Right forelimb (tissue), 1 donor: Measurements from ENCODE around the gene IFNAR2.

Source experiments
- DNase-seq: peaks from one replicate; pipeline ENCODE4 v3.0.0-alpha.2; 2018

IFNAR2 gene

GRCh38 chr21:33229784-33230544 is at the start of gene IFNAR2:
Gene IFNAR2 (plus strand): TSS chr21:33229938. CDS start chr21:33241923, 11,985 bp downstream.
- peak; percentile 89 for DNase-seq

- DNase-seq = no peak
Observed at GRCh38 chr21:33185852-33186251, 43.9 kb upstream of the IFNAR2 start.

GRCh38 chr21:33187276-33187675 is 42.5 kb upstream of the IFNAR2 start:
- DNase-seq = no peak

GRCh38 chr21:33189237-33189636 is 40.5 kb upstream of the IFNAR2 start:
- no peak for DNase-seq

DNA sequence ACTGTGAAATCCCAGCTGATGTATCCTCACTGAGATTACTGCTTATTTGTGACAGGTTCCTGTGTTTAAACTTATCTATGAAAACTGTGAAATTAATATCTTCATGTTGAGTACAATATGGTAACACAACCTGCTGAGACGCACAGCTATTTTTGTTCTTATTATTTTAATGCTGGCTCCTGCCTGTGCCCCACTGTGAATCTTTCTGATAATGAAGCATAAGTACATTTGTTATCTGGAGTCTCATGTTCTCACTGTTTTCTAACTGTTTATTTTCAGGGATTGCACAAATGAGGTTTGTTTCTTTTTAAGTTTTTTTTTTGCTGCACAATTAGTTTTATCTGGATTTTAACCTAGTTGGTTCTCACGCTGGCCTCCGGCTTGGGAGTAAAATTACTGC is 39.9 kb upstream of the IFNAR2 start:
- DNase-seq = no peak

DNA sequence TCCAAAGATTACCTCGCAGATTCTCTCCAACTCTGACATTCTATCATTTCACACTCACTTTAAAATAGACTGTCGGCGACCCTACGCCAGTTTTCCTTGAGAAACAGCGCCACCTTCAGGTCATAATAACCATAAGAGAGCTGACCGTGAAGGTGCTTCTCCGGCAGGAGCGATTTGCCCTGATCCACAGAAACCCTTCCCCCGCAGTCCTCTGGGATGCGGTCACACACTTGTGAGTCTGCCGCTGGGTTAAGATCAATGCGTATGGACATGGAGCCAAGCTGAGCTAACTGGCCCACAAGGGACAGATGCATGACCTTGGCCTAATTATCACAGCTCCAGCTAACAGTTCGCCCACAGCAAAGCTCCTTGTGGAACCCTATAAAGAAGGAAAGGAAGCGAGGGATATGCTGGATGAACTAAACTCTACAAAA is 32.8 kb upstream of the IFNAR2 start:
- DNase-seq = peak; percentile 69

DNA sequence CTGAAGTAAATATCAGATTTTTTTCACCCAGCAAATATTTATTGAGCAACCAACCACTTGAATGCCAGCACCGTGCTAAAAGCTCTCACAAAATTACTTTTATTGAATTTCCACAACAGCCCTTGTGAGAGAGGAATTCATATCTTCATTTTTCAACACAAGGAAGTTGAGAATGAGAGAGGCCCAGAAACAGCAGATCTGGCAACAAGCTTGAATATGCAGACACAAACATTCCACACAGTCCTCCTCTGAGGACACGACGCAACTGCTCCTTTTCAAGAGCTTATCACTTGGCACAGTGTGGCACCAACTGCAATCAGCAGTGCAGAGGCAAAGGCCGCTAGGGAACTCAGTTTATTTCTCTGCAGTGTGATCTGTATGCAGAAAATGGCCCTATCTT is 32.2 kb upstream of the IFNAR2 start:
- no peak for DNase-seq

DNA sequence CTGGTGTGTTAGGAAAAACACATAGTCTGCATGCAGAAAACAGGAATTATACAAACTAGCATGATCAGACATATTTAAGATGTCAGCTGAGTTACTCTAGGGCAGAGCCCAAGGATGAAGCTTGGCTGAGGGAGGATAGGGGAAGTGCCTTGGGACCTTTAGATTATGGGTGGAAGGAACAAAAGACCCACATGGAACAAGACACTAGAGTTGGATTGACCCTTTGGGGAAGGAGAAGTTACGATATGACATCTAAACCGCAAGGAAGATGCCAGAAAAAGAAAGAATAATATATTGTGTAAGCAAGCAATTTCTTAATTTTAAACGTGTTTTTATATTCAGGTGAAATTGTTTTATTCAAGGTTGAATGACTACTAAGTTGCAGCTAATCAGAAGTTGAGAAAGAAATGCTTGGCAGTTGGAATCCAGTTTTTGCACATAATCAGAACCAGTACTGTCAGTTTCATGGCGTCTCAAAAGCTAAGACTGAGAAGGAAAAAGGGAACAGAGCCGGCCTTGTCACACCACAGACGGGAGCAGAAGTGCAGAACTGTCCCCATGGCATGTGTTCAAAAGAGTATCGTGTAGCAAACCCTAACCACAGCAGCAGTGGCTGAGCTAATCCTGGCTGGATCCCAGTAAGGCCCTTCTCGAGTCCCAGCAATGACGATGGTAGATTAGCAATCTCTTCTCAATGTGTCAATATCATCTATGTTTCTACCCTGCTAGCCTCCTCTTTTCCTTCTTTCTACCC is 31.2 kb upstream of the IFNAR2 start:
- DNase-seq = peak; percentile 62

DNA sequence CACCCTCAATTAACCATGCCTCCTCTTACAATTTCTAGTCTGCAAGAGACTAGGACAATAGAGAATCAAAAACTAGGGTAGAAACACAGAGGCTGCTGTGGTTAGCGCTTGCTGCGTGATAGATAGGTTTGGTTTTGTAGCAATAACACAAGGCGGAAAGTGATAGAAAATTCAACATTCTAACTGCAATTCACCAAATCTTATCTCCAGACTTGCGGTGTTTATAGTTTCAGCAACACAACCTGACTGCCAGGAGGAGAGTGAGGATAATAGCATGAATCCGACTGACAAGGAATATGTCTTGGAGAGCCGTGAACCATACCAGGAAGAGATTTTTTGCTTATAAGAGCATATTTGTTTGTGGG is 30.7 kb upstream of the IFNAR2 start:
- no peak for DNase-seq

- DNase-seq = peak; percentile 81
Observed at GRCh38 chr21:33199516-33200217, 30.1 kb upstream of the IFNAR2 start.

DNA sequence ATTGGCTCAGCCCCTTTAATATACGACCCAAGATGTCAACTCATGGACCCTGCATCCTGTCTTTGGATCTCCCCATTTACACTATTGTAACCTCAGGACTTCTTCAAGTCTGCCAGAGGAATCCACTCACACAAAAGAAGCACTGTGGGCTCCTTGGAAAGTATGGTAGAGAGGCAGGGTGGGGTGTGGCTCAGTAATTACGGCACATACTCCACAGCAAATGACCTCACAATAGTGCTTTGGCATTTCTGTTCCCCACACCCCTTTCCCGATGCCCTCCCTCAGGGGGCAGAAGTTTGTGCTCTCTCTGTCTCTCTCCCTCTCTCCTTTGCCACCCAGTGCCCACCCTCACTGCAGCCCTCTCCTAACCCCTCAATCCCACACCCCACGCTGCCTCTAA is 27.8 kb upstream of the IFNAR2 start:
- no peak for DNase-seq

DNA sequence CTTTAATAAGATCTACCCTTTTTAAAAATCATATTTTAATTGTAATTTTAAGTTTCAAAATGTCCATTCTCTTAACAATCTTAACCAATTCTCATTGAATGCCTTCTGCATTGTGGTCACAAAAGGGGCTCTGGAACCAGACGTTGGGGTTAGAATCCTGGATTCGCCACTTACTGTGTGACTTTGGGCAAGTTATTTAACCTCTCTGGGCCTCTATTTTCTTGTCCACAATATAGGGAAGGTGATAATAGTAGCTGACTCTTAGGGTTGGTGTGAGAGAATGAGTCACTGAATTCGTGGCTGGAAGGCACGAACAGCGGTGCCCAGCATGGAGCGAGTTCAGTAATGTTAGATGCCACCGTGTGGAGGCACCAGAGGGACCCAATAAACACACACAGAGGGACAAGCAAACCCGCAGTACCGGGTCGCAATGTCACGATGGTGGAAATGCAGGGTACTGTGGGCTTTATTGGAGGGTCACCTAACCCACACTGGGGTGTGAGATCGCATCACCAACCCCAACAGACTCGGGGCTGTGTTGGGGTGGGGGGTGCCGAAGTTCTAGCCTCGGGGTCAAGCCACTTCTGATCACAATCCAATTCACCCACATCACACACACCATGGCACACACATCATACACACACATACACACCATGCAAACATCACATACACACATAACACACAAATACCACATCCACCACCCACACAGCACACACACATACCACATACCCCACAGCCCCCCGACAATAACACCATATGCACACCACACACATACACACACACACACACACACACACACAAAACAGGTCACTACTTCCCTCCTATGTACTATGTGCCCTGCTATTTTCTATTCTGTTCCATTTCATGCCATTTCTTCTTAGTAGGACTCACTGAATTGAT is 27.0 kb upstream of the IFNAR2 start:
- no peak for DNase-seq

DNA sequence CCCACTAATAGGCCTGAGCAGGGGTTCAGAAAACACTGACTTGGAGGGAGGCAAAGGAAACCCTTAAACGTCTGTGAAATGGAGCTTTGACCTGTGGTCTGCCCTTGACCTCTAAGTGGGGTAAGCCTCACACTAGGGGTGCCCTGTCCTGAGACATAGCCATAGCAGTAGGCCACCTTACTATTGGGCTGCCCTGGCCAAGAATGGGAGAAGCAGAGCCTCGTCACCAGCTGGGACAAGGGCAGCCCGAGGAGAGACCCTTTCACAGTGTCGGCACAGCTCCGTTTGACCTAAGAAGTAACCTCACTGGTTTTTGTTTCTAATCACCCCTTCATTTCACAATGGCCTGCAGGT is 26.4 kb upstream of the IFNAR2 start:
- DNase-seq = no peak

- DNase-seq = no peak
Observed at GRCh38 chr21:33205476-33205875, 24.3 kb upstream of the IFNAR2 start.

- no peak for DNase-seq
Observed at GRCh38 chr21:33206771-33207281, 22.9 kb upstream of the IFNAR2 start.

GRCh38 chr21:33207449-33208149 is 22.1 kb upstream of the IFNAR2 start:
- no peak for DNase-seq

DNA sequence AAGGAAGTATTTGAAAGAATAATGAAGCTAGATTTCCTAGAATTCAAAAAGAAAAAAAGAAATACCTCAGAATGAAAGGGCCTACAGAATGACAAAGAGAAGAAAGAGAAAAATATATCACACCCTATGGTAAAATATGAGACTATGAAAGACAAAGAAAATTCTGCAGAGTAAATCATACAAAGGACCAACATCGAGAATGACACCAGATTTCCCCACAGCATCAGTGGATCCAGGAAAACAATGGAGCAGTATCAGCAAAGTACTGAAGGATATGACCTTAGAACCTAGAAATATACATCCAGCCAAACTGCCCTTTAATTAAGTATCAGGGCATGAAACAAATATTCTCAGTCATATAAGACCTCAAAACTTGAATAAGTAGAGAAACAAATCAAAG is 21.2 kb upstream of the IFNAR2 start:
- no peak for DNase-seq

- no peak for DNase-seq
Observed at GRCh38 chr21:33211305-33211704, 18.4 kb upstream of the IFNAR2 start.

DNA sequence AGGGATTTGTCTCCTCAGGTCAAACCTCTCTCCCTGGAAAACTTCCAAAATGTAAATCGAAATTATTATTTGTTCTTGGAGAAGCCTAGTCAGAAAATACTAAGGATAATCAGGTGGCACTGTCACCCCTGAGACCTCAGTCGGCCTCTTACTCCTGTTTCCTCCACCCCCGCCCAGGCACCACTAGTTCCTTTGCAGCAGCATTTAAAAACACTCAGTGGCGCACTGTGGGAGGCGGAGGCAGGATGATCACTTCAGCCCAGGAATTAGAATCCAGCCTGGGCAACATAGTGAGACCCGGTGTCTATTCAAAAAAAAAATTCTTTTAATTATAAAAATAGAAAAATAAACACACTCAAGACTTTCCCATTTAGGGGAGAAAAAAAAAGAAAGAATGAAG is 18.0 kb upstream of the IFNAR2 start:
- no peak for DNase-seq

DNA sequence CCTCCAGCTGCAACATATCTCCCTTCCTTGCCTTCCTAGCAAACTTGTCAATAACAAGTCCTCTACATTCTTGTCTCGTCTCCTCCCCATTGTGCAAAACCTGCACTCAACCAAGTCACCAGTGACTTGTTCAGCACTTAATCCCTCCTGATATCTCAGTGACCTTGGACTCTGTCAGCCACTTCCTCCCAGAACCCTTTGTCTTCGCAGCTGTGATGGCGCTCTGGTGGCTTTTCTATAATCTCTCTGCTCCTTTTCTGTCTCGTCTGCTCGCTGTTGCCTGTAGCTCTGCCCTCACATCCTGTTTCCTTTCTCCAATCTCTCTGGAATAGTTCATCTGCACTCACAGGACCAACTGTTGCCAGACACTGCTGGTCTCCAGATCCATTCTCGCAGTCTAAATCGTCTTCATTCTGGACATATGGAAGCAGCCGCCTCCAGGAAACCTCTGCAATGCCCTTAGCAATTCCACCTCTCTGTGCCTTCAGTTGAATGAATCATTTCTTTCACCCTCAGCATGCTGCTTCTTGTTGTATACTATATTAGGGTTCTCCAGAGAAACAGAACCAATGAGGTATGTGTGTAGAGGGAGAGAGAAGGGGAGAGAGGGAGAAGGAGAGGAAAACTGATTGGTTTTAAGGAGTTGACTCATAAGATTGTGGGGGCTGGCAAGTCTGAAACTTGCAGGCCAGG is 17.4 kb upstream of the IFNAR2 start:
- DNase-seq = no peak

GRCh38 chr21:33214056-33214455 is 15.7 kb upstream of the IFNAR2 start:
- no peak for DNase-seq
